ENCODE measurements around the gene RARRES1. TPM values are rescaled to one million over a fixed set of nuclear protein-coding genes. Genes with fewer than 3 reads are reported as not detected.

RARRES1 gene
- total RNA-seq, 1 experiment from 2014 or later, result not detected

- ChIA-PET CTCF (interaction anchor here (1.1 to 1.3 kb wide), 2 partner anchors 21 to 44 kb away, joined by 3 to 5 read pairs; no protein-coding TSS in a partner anchor), POLR2A (interaction anchor here (1.0 to 1.2 kb wide), 2 partner anchors 10 to 21 kb away, joined by 3 to 4 read pairs; no protein-coding TSS in a partner anchor)
- Mint-ChIP-seq H3K4me3 (ENCODE audit: unreplicated experiment) (no peak overlapping the region), H3K27me3 (ENCODE audit: insufficient read depth, unreplicated experiment) (no peaks in the 10 kb centered on the region), H3K27ac (ENCODE audit: low read depth, unreplicated experiment) (no peak overlapping the region), H3K4me1 (ENCODE audit: insufficient read depth, unreplicated experiment) (peaks cover 25% of the 10 kb centered on the region), H3K36me3 (ENCODE audit: insufficient read depth, unreplicated experiment) (no peaks in the 10 kb centered on the region), H3K9me3 (ENCODE audit: unreplicated experiment) (no peaks in the 10 kb centered on the region)
- TF ChIP-seq CTCF (IDR thresholded peaks at IDR 0.05; ENCODE audit: unreplicated experiment), result no peak
- intact Hi-C loops (cut with micrococcal nuclease), result no loop called here
- no peak for DNase-seq (ENCODE audit: unreplicated experiment)
- no TSS peak for BruUV-seq (replicated peaks)
Observed at GRCh38 chr3:158770741-158771350, 38.6 kb upstream of the RARRES1 start.

DNA sequence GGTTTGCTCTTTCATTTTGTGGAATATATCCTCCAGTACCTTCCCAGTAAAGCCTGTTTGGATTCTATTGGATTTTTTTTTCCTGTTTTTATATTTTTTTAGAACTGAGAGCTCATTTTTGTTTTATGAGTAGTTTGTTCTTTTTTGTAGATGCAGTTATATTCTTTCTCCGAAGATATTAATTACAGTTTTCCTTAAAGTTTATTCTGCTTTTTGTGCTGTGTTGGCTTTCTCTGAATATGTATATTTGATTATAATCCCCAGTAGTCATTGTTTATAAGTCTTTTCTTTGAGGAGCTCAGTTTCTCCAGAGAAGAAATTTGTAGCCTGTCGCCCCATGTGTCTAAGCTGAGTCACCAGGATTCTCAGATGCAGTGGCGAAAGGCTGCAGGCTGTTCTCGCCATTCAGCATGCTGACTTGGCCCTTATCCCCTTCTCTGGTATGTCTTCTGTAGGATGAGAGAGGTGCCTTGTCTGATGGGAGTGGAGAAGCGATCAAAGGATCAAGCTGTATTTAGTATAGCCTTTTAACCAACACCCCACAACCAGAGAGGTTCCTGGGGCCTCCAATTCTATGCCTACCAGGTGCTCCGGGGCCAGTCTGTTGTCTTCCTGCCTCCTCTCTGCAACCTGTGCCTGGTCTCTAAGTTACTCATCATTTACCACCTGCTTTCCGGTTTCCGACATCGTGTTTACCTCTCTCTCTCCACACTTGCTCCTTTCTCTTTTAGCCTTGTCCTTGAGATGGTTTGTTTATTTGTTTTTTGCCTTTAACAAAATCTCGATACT, 37.9 kb upstream of the RARRES1 start:
- intact Hi-C loops (cut with micrococcal nuclease), result no loop called here
- TF ChIP-seq CTCF (IDR thresholded peaks at IDR 0.05; ENCODE audit: unreplicated experiment), result no peak
- H3K27me3 Mint-ChIP-seq (ENCODE audit: insufficient read depth, unreplicated experiment), result no peaks in the 10 kb centered on the region
- H3K36me3 Mint-ChIP-seq (ENCODE audit: insufficient read depth, unreplicated experiment), result no peaks in the 10 kb centered on the region
- DNase-seq (ENCODE audit: unreplicated experiment), result peak; percentile 75
- no TSS peak for BruUV-seq (replicated peaks)
- no peak overlapping the region for H3K4me3 Mint-ChIP-seq (ENCODE audit: unreplicated experiment)
- ChIA-PET POLR2A (interaction anchor here (1.0 to 1.2 kb wide), 2 partner anchors 10 to 22 kb away, joined by 3 to 4 read pairs; no protein-coding TSS in a partner anchor), CTCF (no interaction called here)
- H3K27ac Mint-ChIP-seq (ENCODE audit: low read depth, unreplicated experiment), result no peak overlapping the region
- peaks cover 25% of the 10 kb centered on the region for H3K4me1 Mint-ChIP-seq (ENCODE audit: insufficient read depth, unreplicated experiment)
- no peaks in the 10 kb centered on the region for H3K9me3 Mint-ChIP-seq (ENCODE audit: unreplicated experiment)

DNA sequence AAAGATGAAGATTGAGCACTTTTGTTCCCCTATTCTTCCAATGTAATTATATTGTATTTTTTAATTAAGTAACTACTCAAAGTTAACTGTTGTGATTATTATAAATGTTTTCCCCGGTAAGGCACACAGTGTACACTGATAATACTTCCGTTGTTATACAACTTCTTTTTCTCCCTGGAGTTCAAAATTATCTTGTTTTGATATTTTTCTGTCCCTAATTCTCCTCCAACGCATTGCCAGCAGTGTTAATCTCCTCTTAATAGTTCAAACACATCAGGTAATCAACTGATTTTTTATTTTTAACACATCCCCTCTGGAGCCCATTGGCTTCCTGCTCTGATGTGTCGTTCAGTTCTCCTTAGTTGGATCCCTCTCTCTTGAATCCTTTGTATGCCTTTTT, 37.3 kb upstream of the RARRES1 start:
- CTCF ChIA-PET, result no interaction called here
- intact Hi-C loops (cut with micrococcal nuclease), result no loop called here
- H3K4me1 Mint-ChIP-seq (ENCODE audit: insufficient read depth, unreplicated experiment), result peaks cover 25% of the 10 kb centered on the region

More for the DNA sequence above, 37.3 kb upstream of the RARRES1 start:
- Mint-ChIP-seq H3K4me3 (ENCODE audit: unreplicated experiment) (no peak overlapping the region), H3K27ac (ENCODE audit: low read depth, unreplicated experiment) (no peak overlapping the region), H3K27me3 (ENCODE audit: insufficient read depth, unreplicated experiment) (no peaks in the 10 kb centered on the region), H3K9me3 (ENCODE audit: unreplicated experiment) (no peaks in the 10 kb centered on the region), H3K36me3 (ENCODE audit: insufficient read depth, unreplicated experiment) (no peaks in the 10 kb centered on the region)
- no TSS peak for BruUV-seq (replicated peaks)
- TF ChIP-seq CTCF (IDR thresholded peaks at IDR 0.05; ENCODE audit: unreplicated experiment), result no peak
- no peak for DNase-seq (ENCODE audit: unreplicated experiment)
- POLR2A ChIA-PET, result interaction anchor here (1.0 to 1.2 kb wide), 2 partner anchors 11 to 22 kb away, joined by 3 to 4 read pairs; no protein-coding TSS in a partner anchor

Data from MCF 10A (cell line).